NCI-H2171 (cell line): ENCODE results near the gene RBP5.

ENCODE experiments used
- DNase-seq: peaks from one replicate; lab custom pipeline; 2025; lab: John Stamatoyannopoulos, UW

The RBP5 gene

DNA sequence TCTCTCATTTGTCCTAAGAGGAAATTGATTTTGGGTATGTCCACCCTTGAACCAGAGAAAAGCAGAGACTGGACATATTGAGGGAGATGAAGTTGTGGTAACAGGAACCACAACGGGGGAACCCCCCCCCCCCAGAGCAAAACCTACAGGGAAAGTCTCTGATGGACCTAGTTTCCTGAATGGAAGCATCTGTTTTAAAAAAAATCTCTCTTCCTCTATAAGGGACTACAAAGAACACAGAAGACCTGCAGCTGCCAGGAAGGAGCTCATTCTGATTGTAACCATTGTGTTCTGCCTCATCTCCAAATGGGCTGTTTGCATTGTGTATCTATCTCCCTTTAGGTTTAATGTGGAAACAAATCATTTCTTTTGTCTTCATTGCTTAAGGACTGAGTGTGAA is 54.7 kb downstream of the RBP5 start:
- DNase-seq: no peak
